H1 (cell line): ENCODE data around the gene CASP3. TPM values are rescaled to one million over a fixed set of nuclear protein-coding genes. Genes with fewer than 3 reads are reported as not detected.

Source experiments
- CBX8 ChIP-seq: fragments of 300-800, 300-1000 bp; sonication (generic); IDR thresholded peaks from 2 replicates; pipeline ENCODE4 v1.7.1; 2016; ENCODE audit warnings: low read depth, low read length, borderline replicate concordance
- CHD7 ChIP-seq: fragments of 300-600 bp; sonication (generic); IDR thresholded peaks from 2 replicates; pipeline ENCODE4 v1.7.1; 2012; ENCODE audit warnings: low read length, moderate library complexity, mild to moderate bottlenecking, inconsistent platforms; ENCODE audit not compliant: insufficient replicate concordance
- FOSL1 ChIP-seq: IDR thresholded peaks from 2 replicates; pipeline ENCODE4 v1.6.1; 2011; ENCODE audit warnings: mild to moderate bottlenecking, low read depth, low read length, moderate library complexity; ENCODE audit not compliant: insufficient read depth
- KDM5A ChIP-seq: fragments of 200-600 bp; IDR thresholded peaks from 2 replicates; pipeline ENCODE4 v1.7.1; 2012; ENCODE audit warnings: mild to moderate bottlenecking, low read length, inconsistent platforms, mixed read lengths
- POLR2A ChIP-seq, 2 experiments: IDR thresholded peaks; 1 replicate in 1 of 2; 2 replicates in 1 of 2; pipeline ENCODE4 v1.6.1; 2011; ENCODE audit warnings: low read depth in 2 of 2, low read length in 2 of 2, mild to moderate bottlenecking in 2 of 2; ENCODE audit errors: control extremely low read depth in 1 of 2
- SAP30 ChIP-seq: fragments of 300-600 bp; sonication (generic); IDR thresholded peaks from 2 replicates; pipeline ENCODE4 v1.7.1; 2012; ENCODE audit warnings: low read length, moderate library complexity, mild to moderate bottlenecking, inconsistent platforms; ENCODE audit not compliant: insufficient read depth, insufficient replicate concordance
- SIRT6 ChIP-seq: IDR thresholded peaks from one replicate; pipeline ENCODE4 v1.7.1; 2012; ENCODE audit warnings: low read length, inconsistent platforms
- TCF12 ChIP-seq: IDR thresholded peaks from 2 replicates; pipeline ENCODE4 v1.6.1; 2011; ENCODE audit warnings: low read depth, mild to moderate bottlenecking, low read length
- TEAD4 ChIP-seq: IDR thresholded peaks from 2 replicates; pipeline ENCODE4 v1.6.1; 2012; ENCODE audit warnings: low read depth, low read length, inconsistent platforms, mixed read lengths
- polyA plus RNA-seq, 7 experiments: library from polyadenylated mRNA; depleted of rRNA in 3 of 7; stranded (reverse) in 5 of 7; unstranded in 2 of 7; fragments of >200 nt in 5 of 7; fragments of 200-250 nt in 2 of 7; gene quantifications; 1 replicate in 5 of 7; 2 replicates in 1 of 7; 4 replicates in 1 of 7; pipeline versions ENCODE4 v1.2.1 to v1.2.3, GENCODE V29; 2011 to 2013; ENCODE audit warnings: missing spikeins in 2 of 7, mixed read lengths in 2 of 7
- total RNA-seq: library from RNA; stranded (reverse); fragmentation: NEBNext Ultra II Directional; extraction: Animal tissue kit (Norgen Biotek cat#: 25700); gene quantifications from 2 replicates; pipeline ENCODE4 v1.2.1, GENCODE V29; 2021

CASP3 gene
- total and polyA plus RNA-seq, 2 of the 8 experiments (the other 6 are each of a cell fraction or from before 2014, with no cell fraction given), result 27.8 to 82.5 TPM

GRCh38 chr4:184621518-184621917, 27.7 kb downstream of the CASP3 start (continued):
- TF ChIP-seq SAP30 (no peak), CHD7 (no peak), KDM5A (no peak), POLR2A (IDR thresholded peaks at IDR 0.05; ENCODE audit: control extremely low read depth in 1 of 2, low read depth in 2 of 2, low read length in 2 of 2) (no peak), FOSL1 (no peak), TCF12 (no peak), SIRT6 (no peak), TEAD4 (no peak), CBX8 (no peak)
